ENCODE data around the gene SSC4D. TPM values are rescaled to one million over a fixed set of nuclear protein-coding genes. Genes with fewer than 3 reads are reported as not detected.

Gene SSC4D
- total and polyA plus RNA-seq, 9 of the 15 experiments (the other 6 are each of a cell fraction or from before 2014, with no cell fraction given), result 0.06 to 1.1 (median 0.85) TPM; not detected in 1

GRCh38 chr7:76395965-76396726 lies 13.4 kb downstream of the SSC4D start (continued):
- TF ChIP-seq CHD4 (IDR thresholded peaks at IDR 0.05; ENCODE audit: insufficient read depth, insufficient replicate concordance, low read depth, low read length, poor library complexity, severe bottlenecking) (no peak), FOXA1 (IDR thresholded peaks at IDR 0.05; ENCODE audit: borderline replicate concordance) (no peak), NFIX (CRISPR knock-in tag; IDR thresholded peaks at IDR 0.05; ENCODE audit: low read depth) (no peak), STAT5B (CRISPR knock-in tag; IDR thresholded peaks at IDR 0.05) (no peak), MXI1 (IDR thresholded peaks at IDR 0.05; ENCODE audit: low read depth, low read length) (peak; percentile 98), NR1H2 (CRISPR knock-in tag; IDR thresholded peaks at IDR 0.05) (no peak)
- TF ChIP-seq, protein P1, sequence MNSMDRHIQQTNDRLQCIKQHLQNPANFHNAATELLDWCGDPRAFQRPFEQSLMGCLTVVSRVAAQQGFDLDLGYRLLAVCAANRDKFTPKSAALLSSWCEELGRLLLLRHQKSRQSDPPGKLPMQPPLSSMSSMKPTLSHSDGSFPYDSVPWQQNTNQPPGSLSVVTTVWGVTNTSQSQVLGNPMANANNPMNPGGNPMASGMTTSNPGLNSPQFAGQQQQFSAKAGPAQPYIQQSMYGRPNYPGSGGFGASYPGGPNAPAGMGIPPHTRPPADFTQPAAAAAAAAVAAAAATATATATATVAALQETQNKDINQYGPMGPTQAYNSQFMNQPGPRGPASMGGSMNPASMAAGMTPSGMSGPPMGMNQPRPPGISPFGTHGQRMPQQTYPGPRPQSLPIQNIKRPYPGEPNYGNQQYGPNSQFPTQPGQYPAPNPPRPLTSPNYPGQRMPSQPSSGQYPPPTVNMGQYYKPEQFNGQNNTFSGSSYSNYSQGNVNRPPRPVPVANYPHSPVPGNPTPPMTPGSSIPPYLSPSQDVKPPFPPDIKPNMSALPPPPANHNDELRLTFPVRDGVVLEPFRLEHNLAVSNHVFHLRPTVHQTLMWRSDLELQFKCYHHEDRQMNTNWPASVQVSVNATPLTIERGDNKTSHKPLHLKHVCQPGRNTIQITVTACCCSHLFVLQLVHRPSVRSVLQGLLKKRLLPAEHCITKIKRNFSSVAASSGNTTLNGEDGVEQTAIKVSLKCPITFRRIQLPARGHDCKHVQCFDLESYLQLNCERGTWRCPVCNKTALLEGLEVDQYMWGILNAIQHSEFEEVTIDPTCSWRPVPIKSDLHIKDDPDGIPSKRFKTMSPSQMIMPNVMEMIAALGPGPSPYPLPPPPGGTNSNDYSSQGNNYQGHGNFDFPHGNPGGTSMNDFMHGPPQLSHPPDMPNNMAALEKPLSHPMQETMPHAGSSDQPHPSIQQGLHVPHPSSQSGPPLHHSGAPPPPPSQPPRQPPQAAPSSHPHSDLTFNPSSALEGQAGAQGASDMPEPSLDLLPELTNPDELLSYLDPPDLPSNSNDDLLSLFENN (IDR thresholded peaks at IDR 0.05; ENCODE audit: low read depth in 2 of 2, low read length in 2 of 2), result no peak
- TF ChIP-seq, protein P2, sequence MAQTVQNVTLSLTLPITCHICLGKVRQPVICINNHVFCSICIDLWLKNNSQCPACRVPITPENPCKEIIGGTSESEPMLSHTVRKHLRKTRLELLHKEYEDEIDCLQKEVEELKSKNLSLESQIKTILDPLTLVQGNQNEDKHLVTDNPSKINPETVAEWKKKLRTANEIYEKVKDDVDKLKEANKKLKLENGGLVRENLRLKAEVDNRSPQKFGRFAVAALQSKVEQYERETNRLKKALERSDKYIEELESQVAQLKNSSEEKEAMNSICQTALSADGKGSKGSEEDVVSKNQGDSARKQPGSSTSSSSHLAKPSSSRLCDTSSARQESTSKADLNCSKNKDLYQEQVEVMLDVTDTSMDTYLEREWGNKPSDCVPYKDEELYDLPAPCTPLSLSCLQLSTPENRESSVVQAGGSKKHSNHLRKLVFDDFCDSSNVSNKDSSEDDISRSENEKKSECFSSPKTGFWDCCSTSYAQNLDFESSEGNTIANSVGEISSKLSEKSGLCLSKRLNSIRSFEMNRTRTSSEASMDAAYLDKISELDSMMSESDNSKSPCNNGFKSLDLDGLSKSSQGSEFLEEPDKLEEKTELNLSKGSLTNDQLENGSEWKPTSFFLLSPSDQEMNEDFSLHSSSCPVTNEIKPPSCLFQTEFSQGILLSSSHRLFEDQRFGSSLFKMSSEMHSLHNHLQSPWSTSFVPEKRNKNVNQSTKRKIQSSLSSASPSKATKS (CRISPR knock-in tag; IDR thresholded peaks at IDR 0.05), result no peak
- TF ChIP-seq, protein P3, sequence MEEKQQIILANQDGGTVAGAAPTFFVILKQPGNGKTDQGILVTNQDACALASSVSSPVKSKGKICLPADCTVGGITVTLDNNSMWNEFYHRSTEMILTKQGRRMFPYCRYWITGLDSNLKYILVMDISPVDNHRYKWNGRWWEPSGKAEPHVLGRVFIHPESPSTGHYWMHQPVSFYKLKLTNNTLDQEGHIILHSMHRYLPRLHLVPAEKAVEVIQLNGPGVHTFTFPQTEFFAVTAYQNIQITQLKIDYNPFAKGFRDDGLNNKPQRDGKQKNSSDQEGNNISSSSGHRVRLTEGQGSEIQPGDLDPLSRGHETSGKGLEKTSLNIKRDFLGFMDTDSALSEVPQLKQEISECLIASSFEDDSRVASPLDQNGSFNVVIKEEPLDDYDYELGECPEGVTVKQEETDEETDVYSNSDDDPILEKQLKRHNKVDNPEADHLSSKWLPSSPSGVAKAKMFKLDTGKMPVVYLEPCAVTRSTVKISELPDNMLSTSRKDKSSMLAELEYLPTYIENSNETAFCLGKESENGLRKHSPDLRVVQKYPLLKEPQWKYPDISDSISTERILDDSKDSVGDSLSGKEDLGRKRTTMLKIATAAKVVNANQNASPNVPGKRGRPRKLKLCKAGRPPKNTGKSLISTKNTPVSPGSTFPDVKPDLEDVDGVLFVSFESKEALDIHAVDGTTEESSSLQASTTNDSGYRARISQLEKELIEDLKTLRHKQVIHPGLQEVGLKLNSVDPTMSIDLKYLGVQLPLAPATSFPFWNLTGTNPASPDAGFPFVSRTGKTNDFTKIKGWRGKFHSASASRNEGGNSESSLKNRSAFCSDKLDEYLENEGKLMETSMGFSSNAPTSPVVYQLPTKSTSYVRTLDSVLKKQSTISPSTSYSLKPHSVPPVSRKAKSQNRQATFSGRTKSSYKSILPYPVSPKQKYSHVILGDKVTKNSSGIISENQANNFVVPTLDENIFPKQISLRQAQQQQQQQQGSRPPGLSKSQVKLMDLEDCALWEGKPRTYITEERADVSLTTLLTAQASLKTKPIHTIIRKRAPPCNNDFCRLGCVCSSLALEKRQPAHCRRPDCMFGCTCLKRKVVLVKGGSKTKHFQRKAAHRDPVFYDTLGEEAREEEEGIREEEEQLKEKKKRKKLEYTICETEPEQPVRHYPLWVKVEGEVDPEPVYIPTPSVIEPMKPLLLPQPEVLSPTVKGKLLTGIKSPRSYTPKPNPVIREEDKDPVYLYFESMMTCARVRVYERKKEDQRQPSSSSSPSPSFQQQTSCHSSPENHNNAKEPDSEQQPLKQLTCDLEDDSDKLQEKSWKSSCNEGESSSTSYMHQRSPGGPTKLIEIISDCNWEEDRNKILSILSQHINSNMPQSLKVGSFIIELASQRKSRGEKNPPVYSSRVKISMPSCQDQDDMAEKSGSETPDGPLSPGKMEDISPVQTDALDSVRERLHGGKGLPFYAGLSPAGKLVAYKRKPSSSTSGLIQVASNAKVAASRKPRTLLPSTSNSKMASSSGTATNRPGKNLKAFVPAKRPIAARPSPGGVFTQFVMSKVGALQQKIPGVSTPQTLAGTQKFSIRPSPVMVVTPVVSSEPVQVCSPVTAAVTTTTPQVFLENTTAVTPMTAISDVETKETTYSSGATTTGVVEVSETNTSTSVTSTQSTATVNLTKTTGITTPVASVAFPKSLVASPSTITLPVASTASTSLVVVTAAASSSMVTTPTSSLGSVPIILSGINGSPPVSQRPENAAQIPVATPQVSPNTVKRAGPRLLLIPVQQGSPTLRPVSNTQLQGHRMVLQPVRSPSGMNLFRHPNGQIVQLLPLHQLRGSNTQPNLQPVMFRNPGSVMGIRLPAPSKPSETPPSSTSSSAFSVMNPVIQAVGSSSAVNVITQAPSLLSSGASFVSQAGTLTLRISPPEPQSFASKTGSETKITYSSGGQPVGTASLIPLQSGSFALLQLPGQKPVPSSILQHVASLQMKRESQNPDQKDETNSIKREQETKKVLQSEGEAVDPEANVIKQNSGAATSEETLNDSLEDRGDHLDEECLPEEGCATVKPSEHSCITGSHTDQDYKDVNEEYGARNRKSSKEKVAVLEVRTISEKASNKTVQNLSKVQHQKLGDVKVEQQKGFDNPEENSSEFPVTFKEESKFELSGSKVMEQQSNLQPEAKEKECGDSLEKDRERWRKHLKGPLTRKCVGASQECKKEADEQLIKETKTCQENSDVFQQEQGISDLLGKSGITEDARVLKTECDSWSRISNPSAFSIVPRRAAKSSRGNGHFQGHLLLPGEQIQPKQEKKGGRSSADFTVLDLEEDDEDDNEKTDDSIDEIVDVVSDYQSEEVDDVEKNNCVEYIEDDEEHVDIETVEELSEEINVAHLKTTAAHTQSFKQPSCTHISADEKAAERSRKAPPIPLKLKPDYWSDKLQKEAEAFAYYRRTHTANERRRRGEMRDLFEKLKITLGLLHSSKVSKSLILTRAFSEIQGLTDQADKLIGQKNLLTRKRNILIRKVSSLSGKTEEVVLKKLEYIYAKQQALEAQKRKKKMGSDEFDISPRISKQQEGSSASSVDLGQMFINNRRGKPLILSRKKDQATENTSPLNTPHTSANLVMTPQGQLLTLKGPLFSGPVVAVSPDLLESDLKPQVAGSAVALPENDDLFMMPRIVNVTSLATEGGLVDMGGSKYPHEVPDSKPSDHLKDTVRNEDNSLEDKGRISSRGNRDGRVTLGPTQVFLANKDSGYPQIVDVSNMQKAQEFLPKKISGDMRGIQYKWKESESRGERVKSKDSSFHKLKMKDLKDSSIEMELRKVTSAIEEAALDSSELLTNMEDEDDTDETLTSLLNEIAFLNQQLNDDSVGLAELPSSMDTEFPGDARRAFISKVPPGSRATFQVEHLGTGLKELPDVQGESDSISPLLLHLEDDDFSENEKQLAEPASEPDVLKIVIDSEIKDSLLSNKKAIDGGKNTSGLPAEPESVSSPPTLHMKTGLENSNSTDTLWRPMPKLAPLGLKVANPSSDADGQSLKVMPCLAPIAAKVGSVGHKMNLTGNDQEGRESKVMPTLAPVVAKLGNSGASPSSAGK (IDR thresholded peaks at IDR 0.05), result no peak

All from K562 (cell line).